Adrenal gland (tissue), 12 donors: Measurements from ENCODE around the gene PRXL2A. TPM values are rescaled to one million over a fixed set of nuclear protein-coding genes. Genes with fewer than 3 reads are reported as not detected.

Experiments used
- DNase-seq, 7 donors: peaks; one replicate each; pipeline ENCODE4 v3.0.0-alpha.2; 2019 to 2020
- H3K27ac ChIP-seq, 5 donors: fragments of 200-600 bp; sonication (generic) in 4 of 5; 1 replicate in 3 of 5; 2 replicates in 2 of 5; pipeline versions ENCODE4 v1.5.1 to v1.8.0; 2016 to 2020; ENCODE audit warnings: mild to moderate bottlenecking in 1 of 5
- H3K27me3 ChIP-seq: fragments of 200-600 bp; 2 replicates; pipeline ENCODE4 v1.8.0; 2021
- H3K36me3 ChIP-seq, 2 donors: fragments of 200-600 bp; replicated peaks in 1 of 2; 1 replicate in 1 of 2; 2 replicates in 1 of 2; pipeline versions ENCODE4 v1.5.1 to v1.8.0; 2018 to 2022
- H3K4me1 ChIP-seq, 2 donors: fragments of 200-600 bp; replicated peaks in 1 of 2; 1 replicate in 1 of 2; 2 replicates in 1 of 2; pipeline versions ENCODE4 v1.5.1 to v1.8.0; 2018 to 2021
- H3K4me3 ChIP-seq, 4 donors: fragments of 200-600 bp; sonication (generic) in 3 of 4; one replicate each; pipeline ENCODE4 v1.5.1; 2016 to 2018
- H3K9me3 ChIP-seq, 3 donors: fragments of 200-600 bp; sonication (generic) in 1 of 3; replicated peaks in 1 of 3; 1 replicate in 2 of 3; 2 replicates in 1 of 3; pipeline versions ENCODE4 v1.5.1 to v1.8.0; 2016 to 2021
- POLR2A ChIP-seq, 2 donors: fragments of 450-650 bp; IDR thresholded peaks; one replicate each; pipeline ENCODE4 v1.6.1; 2017; ENCODE audit warnings: antibody characterized with exemption in 2 of 2, mild to moderate bottlenecking in 2 of 2, moderate library complexity in 1 of 2
- WGBS, 4 donors: extraction: QIAGEN DNeasy Blood & Tissue Kit in 2 of 4; methylation state at CpG; one replicate each; pipeline versions ENCODE4 v1.1.5 to v1.1.7; 2013 to 2017; 5-methylcytosine and 5-hydroxymethylcytosine counted together
- intact Hi-C, 2 donors: fragments of 100-400 bp; cut with DNase I; formaldehyde crosslinking; loops; one replicate each; pipeline versions ENCODE4 v1.14.1 to v1.15.0; 2022 to 2023
- polyA plus RNA-seq, 3 donors: library from polyadenylated mRNA; stranded (reverse); fragments of 200-250 nt in 2 of 3; fragments of 350-450 nt in 1 of 3; fragmentation: Illumina TruSeq in 1 of 3; extraction: RNeasy Lipid Tissue Mini Kit (QIAGEN cat#74804) in 1 of 3; gene quantifications; one replicate each; pipeline ENCODE4 v1.2.3, GENCODE V29; 2013 to 2014
- total RNA-seq, 9 donors: library from RNA; depleted of rRNA in 4 of 9; stranded (reverse); fragments of >200 nt in 4 of 9; fragments of 120-200 nt in 1 of 9; fragmentation: NEBNext Ultra II Directional in 1 of 9; extraction: Animal tissue kit (Norgen Biotek cat#: 25700) in 1 of 9; gene quantifications; one replicate each; pipeline versions ENCODE4 v1.1.0 to v1.2.4, GENCODE V29; 2013 to 2023
- TF ChIP-seq, protein P1 (sequence below), 6 experiments: fragments of 450-650 bp in 4 of 6; fragments of 200-600 bp in 2 of 6; sonication (generic) in 1 of 6; IDR thresholded peaks; 1 replicate in 5 of 6; 2 replicates in 1 of 6; pipeline versions ENCODE4 v1.5.1 to v1.8.0; 2016 to 2021; ENCODE audit warnings: antibody characterized with exemption in 6 of 6, mild to moderate bottlenecking in 2 of 6, moderate library complexity in 1 of 6
- donor health status: healthy with polysubstance abuse.
- donor health status: Bipolar disorder and iron deficiency.
- donor health status: DM: yes; HTN: yes; CAD: no.
- donor health status: DM: no; HTN: no; CAD: no.
- donor health status: DM: no; HTN: no; CAD: no.
- donor health status: DM: yes; HTN: yes; CAD: no.

Gene PRXL2A
- total and polyA plus RNA-seq, 12 donors: 12.7 to 140 (median 29.9) TPM

DNA sequence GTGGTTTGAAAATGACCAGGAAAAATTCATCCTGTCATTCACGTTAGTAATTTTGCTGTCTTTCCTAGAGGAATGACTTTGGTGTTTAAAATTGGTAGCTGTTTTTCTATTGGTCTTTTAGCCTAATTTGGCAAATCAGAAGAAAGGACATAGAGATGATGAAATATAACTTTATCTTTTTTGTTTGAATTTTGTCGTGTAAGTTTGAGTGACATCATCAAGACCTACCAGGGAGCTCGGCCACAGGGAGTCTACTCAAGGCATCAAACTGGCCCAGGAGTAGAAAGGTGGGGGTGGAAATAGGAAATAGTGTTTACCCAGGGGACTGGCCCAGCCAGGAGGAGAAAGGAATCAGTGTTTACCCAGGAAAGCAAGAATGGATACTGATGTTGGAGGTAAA is 24.8 kb downstream of the PRXL2A start:
- no peaks in the 10 kb centered on the region for H3K4me1 ChIP-seq
- 78 to 85% (median 82%) methylated on average over 3 of the region's 3 CpGs for WGBS, 4 donors
- no peak for DNase-seq
- H3K36me3 ChIP-seq: no peaks in the 10 kb centered on the region
- no peak overlapping the region for H3K4me3 ChIP-seq
- no peaks in the 10 kb centered on the region for H3K9me3 ChIP-seq
- TF ChIP-seq POLR2A (IDR thresholded peaks at IDR 0.05): no peak
- TF ChIP-seq, protein P1, sequence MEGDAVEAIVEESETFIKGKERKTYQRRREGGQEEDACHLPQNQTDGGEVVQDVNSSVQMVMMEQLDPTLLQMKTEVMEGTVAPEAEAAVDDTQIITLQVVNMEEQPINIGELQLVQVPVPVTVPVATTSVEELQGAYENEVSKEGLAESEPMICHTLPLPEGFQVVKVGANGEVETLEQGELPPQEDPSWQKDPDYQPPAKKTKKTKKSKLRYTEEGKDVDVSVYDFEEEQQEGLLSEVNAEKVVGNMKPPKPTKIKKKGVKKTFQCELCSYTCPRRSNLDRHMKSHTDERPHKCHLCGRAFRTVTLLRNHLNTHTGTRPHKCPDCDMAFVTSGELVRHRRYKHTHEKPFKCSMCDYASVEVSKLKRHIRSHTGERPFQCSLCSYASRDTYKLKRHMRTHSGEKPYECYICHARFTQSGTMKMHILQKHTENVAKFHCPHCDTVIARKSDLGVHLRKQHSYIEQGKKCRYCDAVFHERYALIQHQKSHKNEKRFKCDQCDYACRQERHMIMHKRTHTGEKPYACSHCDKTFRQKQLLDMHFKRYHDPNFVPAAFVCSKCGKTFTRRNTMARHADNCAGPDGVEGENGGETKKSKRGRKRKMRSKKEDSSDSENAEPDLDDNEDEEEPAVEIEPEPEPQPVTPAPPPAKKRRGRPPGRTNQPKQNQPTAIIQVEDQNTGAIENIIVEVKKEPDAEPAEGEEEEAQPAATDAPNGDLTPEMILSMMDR (IDR thresholded peaks at IDR 0.05): no peak
- H3K27ac ChIP-seq: no peak overlapping the region
- no peaks in the 10 kb centered on the region for H3K27me3 ChIP-seq
- intact Hi-C loops: no loop called here

DNA sequence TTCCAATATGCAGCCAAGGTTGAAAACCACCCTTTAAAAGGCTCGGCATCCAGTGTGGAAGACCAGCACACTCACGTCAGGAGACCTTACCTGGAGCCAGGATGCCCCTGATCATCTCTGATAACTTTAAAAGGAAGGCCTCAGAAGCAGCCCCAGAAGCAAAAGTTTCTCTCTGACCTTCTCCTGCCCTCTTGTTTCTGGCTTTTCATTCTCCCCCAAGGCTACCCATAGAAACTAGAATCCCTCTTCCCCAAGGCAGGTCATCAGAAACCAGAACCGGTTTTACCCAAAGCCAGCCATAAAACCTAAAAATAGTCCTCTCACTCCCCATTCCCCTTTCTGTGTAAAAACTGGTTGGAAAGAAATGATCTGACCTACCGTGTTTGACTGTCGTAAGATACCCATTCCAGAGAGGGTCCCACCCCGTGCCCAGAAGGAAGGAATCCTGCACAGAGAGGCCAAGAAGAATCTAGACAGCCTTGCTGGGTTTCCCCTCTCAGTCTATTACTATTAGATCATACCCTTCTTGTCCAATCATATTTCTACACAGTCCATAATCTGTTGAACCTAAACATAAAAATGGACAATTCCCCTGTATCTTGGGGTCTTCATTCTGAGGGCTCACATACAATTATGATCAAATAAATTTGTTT is 28.2 kb downstream of the PRXL2A start:
- Histone ChIP-seq H3K4me1 (no peaks in the 10 kb centered on the region), H3K36me3 (no peaks in the 10 kb centered on the region), H3K27me3 (no peaks in the 10 kb centered on the region), H3K4me3 (no peak overlapping the region), H3K9me3 (no peaks in the 10 kb centered on the region), H3K27ac (no peak overlapping the region)
- intact Hi-C loops: no loop called here
- no peak for DNase-seq
- TF ChIP-seq, protein P1 (IDR thresholded peaks at IDR 0.05): no peak
- no peak for TF ChIP-seq POLR2A (IDR thresholded peaks at IDR 0.05)
- 67 to 87% (median 82%) methylated on average over 4 to 6 of the region's 6 CpGs for WGBS, 4 donors

DNA sequence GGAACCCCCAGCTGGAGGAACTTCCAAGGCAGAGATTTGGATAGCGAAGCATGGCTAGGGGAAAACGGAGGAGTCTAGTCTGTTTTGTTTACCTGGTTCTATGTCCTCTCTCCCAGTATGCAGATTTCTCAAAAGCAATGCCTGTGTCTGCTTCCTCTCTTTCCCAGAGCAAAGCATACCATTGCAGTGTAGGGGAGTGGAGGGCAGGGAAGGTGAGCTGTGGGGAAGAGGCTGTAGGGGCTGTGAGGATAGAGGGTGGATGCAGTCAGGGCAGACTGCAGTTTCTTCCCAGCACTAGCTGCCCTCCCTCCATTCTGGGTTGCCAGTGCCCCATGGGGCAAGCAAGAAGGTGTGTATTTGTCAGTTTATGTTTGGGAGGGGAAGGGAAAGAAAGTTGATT is 28.9 kb downstream of the PRXL2A start:
- DNase-seq: no peak
- no peaks in the 10 kb centered on the region for H3K4me1 ChIP-seq
- intact Hi-C loops: no loop called here
- WGBS, 4 donors: 77 to 83% (median 82%) methylated on average over 2 of the region's 2 CpGs
- H3K27me3 ChIP-seq: no peaks in the 10 kb centered on the region
- H3K36me3 ChIP-seq: no peaks in the 10 kb centered on the region
- H3K9me3 ChIP-seq: no peaks in the 10 kb centered on the region
- TF ChIP-seq POLR2A (IDR thresholded peaks at IDR 0.05): no peak
- TF ChIP-seq, protein P1 (IDR thresholded peaks at IDR 0.05): no peak
- H3K4me3 ChIP-seq: no peak overlapping the region
- no peak overlapping the region for H3K27ac ChIP-seq

DNA sequence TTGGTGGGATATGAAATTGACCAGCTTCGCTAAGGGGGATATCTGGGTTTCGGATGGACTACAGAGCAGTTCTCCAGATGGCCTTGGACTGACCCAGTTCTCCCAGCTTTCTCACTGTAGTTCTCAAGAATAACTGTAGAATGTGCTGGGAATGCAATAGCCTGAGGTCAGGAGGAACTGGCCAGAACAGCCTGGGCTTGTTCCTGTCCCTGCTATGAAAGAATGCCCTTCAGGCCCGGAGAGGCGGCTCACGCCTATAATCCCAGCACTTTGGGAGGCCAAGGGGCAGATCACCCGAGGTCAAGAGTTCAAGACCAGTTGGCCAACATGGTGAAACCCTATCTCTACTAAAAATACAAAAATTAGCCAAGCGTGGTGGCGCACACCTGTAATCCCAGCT is 33.5 kb downstream of the PRXL2A start:
- Histone ChIP-seq H3K4me3 (no peak overlapping the region), H3K9me3 (no peaks in the 10 kb centered on the region), H3K27ac (no peak overlapping the region), H3K36me3 (no peaks in the 10 kb centered on the region), H3K27me3 (no peaks in the 10 kb centered on the region), H3K4me1 (peaks cover 0 to 4% of the 10 kb centered on the region in 2 donors)
- no peak for TF ChIP-seq POLR2A (IDR thresholded peaks at IDR 0.05)
- TF ChIP-seq, protein P1 (IDR thresholded peaks at IDR 0.05): no peak
- 72 to 88% (median 85%) methylated on average over 8 of the region's 8 CpGs for WGBS, 4 donors
- intact Hi-C loops: loop anchor here in 1 of 2 donors (5.0 kb wide), 1 partner anchor 60 kb away; no protein-coding TSS in a partner anchor
- DNase-seq: no peak
